Stimulated activated CD8-positive, alpha-beta memory T cell treated with anti-CD3 and anti-CD28 coated beads, Interleukin-4, amount 100 ng/mL, for 24 hours (primary cell): Measurements from ENCODE around the gene NEURL4.

ENCODE experiments used
- DNase-seq: peaks from one replicate; pipeline ENCODE4 v3.0.0-alpha.2; 2020; ENCODE audit warnings: low read depth

The NEURL4 gene

GRCh38 chr17:7323731-7324437 is 5.3 kb downstream of the NEURL4 start:
- DNase-seq: peak; percentile 57

GRCh38 chr17:7322520-7323194 is 6.5 kb downstream of the NEURL4 start:
- no peak for DNase-seq

- DNase-seq: no peak
Measured at GRCh38 chr17:7321466-7321865, 7.7 kb downstream of the NEURL4 start.

GRCh38 chr17:7318121-7318860 is 10.8 kb downstream of the NEURL4 start:
- no peak for DNase-seq

GRCh38 chr17:7317161-7317803 is 11.9 kb downstream of the NEURL4 start:
- DNase-seq: no peak

- DNase-seq: no peak
Measured at GRCh38 chr17:7315570-7316235, 13.4 kb downstream of the NEURL4 start.

- peak; percentile 90 for DNase-seq
Measured at GRCh38 chr17:7314719-7315569, 14.2 kb downstream of the NEURL4 start, which contains the start of gene GPS2. Gene GPS2, minus strand, starts transcription at chr17:7315360. Its CDS starts 308 bp downstream, at chr17:7315052.

- no peak for DNase-seq
Measured at GRCh38 chr17:7313890-7314718, 15.0 kb downstream of the NEURL4 start.

GRCh38 chr17:7313088-7313889 is 15.8 kb downstream of the NEURL4 start:
- no peak for DNase-seq

- DNase-seq: no peak
Measured at GRCh38 chr17:7312432-7313087, 16.6 kb downstream of the NEURL4 start.

- no peak for DNase-seq
Measured at GRCh38 chr17:7311110-7311705, 17.9 kb downstream of the NEURL4 start.

GRCh38 chr17:7309628-7310027 is 19.5 kb downstream of the NEURL4 start:
- DNase-seq: no peak

- DNase-seq: peak; percentile 74
Measured at GRCh38 chr17:7308625-7309433, 20.3 kb downstream of the NEURL4 start.

GRCh38 chr17:7307686-7308624 is 21.2 kb downstream of the NEURL4 start:
- DNase-seq: no peak

GRCh38 chr17:7306911-7307685 is 22.0 kb downstream of the NEURL4 start, which contains the start of gene EIF5A:
Gene EIF5A, plus strand, starts transcription at chr17:7307628. Its CDS starts 2,008 bp downstream, at chr17:7309636.
- DNase-seq: peak; percentile 100
